Upper lobe of right lung (tissue), 1 donor: Measurements from ENCODE around the gene ZNF385B. TPM values are rescaled to one million over a fixed set of nuclear protein-coding genes. Genes with fewer than 3 reads are reported as not detected.
A peak's percentile ranks its signal among the peaks of the same experiment; 100 is the strongest.

ENCODE experiments used
- ATAC-seq: fragments of 200-7000 bp; cut with Tn5 transposase; one replicate; pipeline ENCODE4 v1.9.1; 2020; ENCODE audit warnings: mild to moderate bottlenecking, moderate library complexity
- DNase-seq: peaks from one replicate; pipeline ENCODE4 v3.0.0-alpha.2; 2020
- H3K27ac ChIP-seq: fragments of 200-600 bp; one replicate; pipeline ENCODE4 v1.8.0; 2022
- H3K27me3 ChIP-seq: fragments of 200-600 bp; one replicate; pipeline ENCODE4 v1.8.0; 2022; ENCODE audit warnings: mild to moderate bottlenecking
- H3K36me3 ChIP-seq: fragments of 200-600 bp; one replicate; pipeline ENCODE4 v1.8.0; 2022
- H3K4me1 ChIP-seq: fragments of 200-600 bp; one replicate; pipeline ENCODE4 v1.8.0; 2022
- H3K4me3 ChIP-seq: fragments of 200-600 bp; one replicate; pipeline ENCODE4 v1.8.0; 2022; ENCODE audit warnings: mild to moderate bottlenecking
- H3K9me3 ChIP-seq: fragments of 200-600 bp; one replicate; pipeline ENCODE4 v1.8.0; 2022
- CTCF ChIP-seq: fragments of 200-600 bp; IDR thresholded peaks from one replicate; pipeline ENCODE4 v1.8.0; 2022; ENCODE audit warnings: antibody characterized with exemption
- intact Hi-C: fragments of 100-400 bp; cut with DNase I; formaldehyde crosslinking; loops from one replicate; pipeline ENCODE4 v1.11.0; 2022
- total RNA-seq: library from RNA; stranded (reverse); fragmentation: NEBNext Ultra II Directional; extraction: Animal tissue kit (Norgen Biotek cat#: 25700); gene quantifications from one replicate; pipeline ENCODE4 v1.2.1, GENCODE V29; 2021
- donor health status: DM: no; HTN: yes; CAD: no; lungs with severe emphysema.

ZNF385B gene
- total RNA-seq, 1 donor from 2014 or later, result 62.3 TPM

- H3K4me1 ChIP-seq, result no peaks in the 10 kb centered on the region
- no peak for TF ChIP-seq CTCF
- no peak for ATAC-seq
- H3K4me3 ChIP-seq, result no peak overlapping the region
- no peaks in the 10 kb centered on the region for H3K27me3 ChIP-seq
- H3K27ac ChIP-seq, result no peak overlapping the region
- intact Hi-C loops, result no loop called here
- no peaks in the 10 kb centered on the region for H3K36me3 ChIP-seq
- H3K9me3 ChIP-seq, result no peaks in the 10 kb centered on the region
- no peak for DNase-seq
Observed at GRCh38 chr2:179652296-179652695, 209.1 kb downstream of the ZNF385B start.

GRCh38 chr2:179650420-179650819 lies 211.0 kb downstream of the ZNF385B start:
- DNase-seq (no peak), ATAC-seq (no peak)
- Histone ChIP-seq H3K4me1 (no peaks in the 10 kb centered on the region), H3K4me3 (no peak overlapping the region), H3K27ac (no peak overlapping the region), H3K9me3 (no peaks in the 10 kb centered on the region), H3K36me3 (no peaks in the 10 kb centered on the region), H3K27me3 (no peaks in the 10 kb centered on the region)
- intact Hi-C loops, result no loop called here
- TF ChIP-seq CTCF, result no peak

- no peaks in the 10 kb centered on the region for H3K27me3 ChIP-seq
- H3K4me3 ChIP-seq, result no peak overlapping the region
- H3K27ac ChIP-seq, result no peak overlapping the region
- H3K36me3 ChIP-seq, result no peaks in the 10 kb centered on the region
- H3K4me1 ChIP-seq, result no peaks in the 10 kb centered on the region
- DNase-seq, result no peak
- no peaks in the 10 kb centered on the region for H3K9me3 ChIP-seq
- intact Hi-C loops, result no loop called here
- no peak for TF ChIP-seq CTCF
- ATAC-seq, result peak; percentile 23
Observed at GRCh38 chr2:179646862-179647587, 214.4 kb downstream of the ZNF385B start.

- no peaks in the 10 kb centered on the region for H3K27me3 ChIP-seq
- no peak for TF ChIP-seq CTCF
- no peak for DNase-seq
- intact Hi-C loops, result no loop called here
- no peak for ATAC-seq
- H3K9me3 ChIP-seq, result no peaks in the 10 kb centered on the region
- no peaks in the 10 kb centered on the region for H3K4me1 ChIP-seq
- H3K36me3 ChIP-seq, result no peaks in the 10 kb centered on the region
- no peak overlapping the region for H3K4me3 ChIP-seq
- H3K27ac ChIP-seq, result no peak overlapping the region
Observed at GRCh38 chr2:179646173-179646769, 215.1 kb downstream of the ZNF385B start.

- H3K4me3 ChIP-seq, result no peak overlapping the region
- no peak overlapping the region for H3K27ac ChIP-seq
- no peaks in the 10 kb centered on the region for H3K9me3 ChIP-seq
- H3K36me3 ChIP-seq, result no peaks in the 10 kb centered on the region
- no peaks in the 10 kb centered on the region for H3K27me3 ChIP-seq
- DNase-seq (no peak), ATAC-seq (no peak)
- no peak for TF ChIP-seq CTCF
- intact Hi-C loops, result no loop called here
- H3K4me1 ChIP-seq, result no peaks in the 10 kb centered on the region
Observed at GRCh38 chr2:179645047-179645446, 216.4 kb downstream of the ZNF385B start.
